K562 (cell line): ENCODE results near the gene GCSH. TPM values are rescaled to one million over a fixed set of nuclear protein-coding genes. Genes with fewer than 3 reads are reported as not detected.

Experiments used
- ATF7 ChIP-seq: fragments of 450-650 bp; IDR thresholded peaks from 2 replicates; pipeline ENCODE4 v1.7.1; 2014; ENCODE audit warnings: mild to moderate bottlenecking, moderate library complexity
- CBFB ChIP-seq: sonication (generic); formaldehyde crosslinking; IDR thresholded peaks from 2 replicates; pipeline ENCODE4 v1.4.0; 2020; ENCODE audit warnings: mild to moderate bottlenecking, missing genetic modification reagents
- FOS ChIP-seq: IDR thresholded peaks from 3 replicates; pipeline ENCODE4 v1.6.1; 2011; ENCODE audit not compliant: insufficient read length; ENCODE audit errors: extremely low read depth
- GTF3C2 ChIP-seq: IDR thresholded peaks from 3 replicates; pipeline ENCODE4 v1.6.1; 2011; ENCODE audit warnings: borderline replicate concordance, mild to moderate bottlenecking, moderate library complexity; ENCODE audit not compliant: insufficient read length; ENCODE audit errors: extremely low read depth
- HMBOX1 ChIP-seq: sonication (generic); IDR thresholded peaks from 2 replicates; pipeline ENCODE4 v1.6.1; 2016
- HNRNPK ChIP-seq: fragments of 200-400 bp; formaldehyde crosslinking; IDR thresholded peaks from one replicate; pipeline ENCODE4 v1.6.1; 2018; ENCODE audit warnings: mild to moderate bottlenecking, low read depth, low read length; ENCODE audit not compliant: poor library complexity, severe bottlenecking
- HNRNPLL ChIP-seq: fragments of 200-400 bp; formaldehyde crosslinking; IDR thresholded peaks from 2 replicates; pipeline ENCODE4 v1.6.1; 2017; ENCODE audit warnings: low read length, low read depth, mild to moderate bottlenecking; ENCODE audit not compliant: poor library complexity, severe bottlenecking
- MAX ChIP-seq: sonication (generic); formaldehyde crosslinking; IDR thresholded peaks from 2 replicates; pipeline ENCODE4 v1.9.0; 2022; ENCODE audit warnings: mild to moderate bottlenecking, missing genetic modification reagents
- MTA2 ChIP-seq: fragments of 450-650 bp; IDR thresholded peaks from 2 replicates; pipeline ENCODE4 v1.6.1; 2016; ENCODE audit warnings: low read depth
- OTX1 ChIP-seq: fragments of 450-650 bp; formaldehyde crosslinking; IDR thresholded peaks from 2 replicates; pipeline ENCODE4 v1.4.0; 2022; ENCODE audit warnings: mild to moderate bottlenecking
- TCF7L2 ChIP-seq: fragments of 150-350 bp; IDR thresholded peaks from 2 replicates; pipeline ENCODE4 v1.6.1; 2016; ENCODE audit warnings: low read depth, mild to moderate bottlenecking, low read length, moderate library complexity
- ZC3H11A ChIP-seq: IDR thresholded peaks from 2 replicates; pipeline ENCODE4 v1.6.1; 2012; ENCODE audit warnings: low read depth, low read length, improper control_type of control experiment
- ZNF134 ChIP-seq: fragments of 250-450 bp; sonication (Bioruptor Pico); conservative IDR thresholded peaks from 2 replicates; pipeline ENCODE4 v1.4.0; 2020
- ZNF143 ChIP-seq: sonication (generic); formaldehyde crosslinking; IDR thresholded peaks from 2 replicates; pipeline ENCODE4 v1.9.0; 2022; ENCODE audit warnings: mild to moderate bottlenecking, missing genetic modification reagents
- ZNF212 ChIP-seq: fragments of 450-650 bp; formaldehyde crosslinking; IDR thresholded peaks from 2 replicates; pipeline ENCODE4 v1.4.0; 2020; ENCODE audit warnings: mild to moderate bottlenecking
- ZNF253 ChIP-seq: fragments of 250-450 bp; sonication (Bioruptor Pico); conservative IDR thresholded peaks from 2 replicates; pipeline ENCODE4 v1.6.1; 2021; ENCODE audit warnings: mild to moderate bottlenecking
- ZNF644 ChIP-seq: fragments of 200-800 bp; sonication (Bioruptor generic); IDR thresholded peaks from 2 replicates; pipeline ENCODE4 v1.6.1; 2016; ENCODE audit warnings: low read depth, missing genetic modification characterization, missing compliant biosample characterization
- polyA plus RNA-seq, 8 experiments: library from polyadenylated mRNA; depleted of rRNA in 4 of 8; stranded (reverse) in 5 of 8; unstranded in 3 of 8; fragments of >200 nt; fragmentation: Nextera tagmentation in 2 of 8; fragmentation: Illumina TruSeq in 1 of 8; extraction: Ambion mirVana in 2 of 8; extraction: Trizol in 1 of 8; gene quantifications; 2 replicates each; pipeline versions ENCODE4 v1.2.1 to v1.2.3, GENCODE V29; 2011 to 2014; ENCODE audit warnings: inconsistent platforms in 1 of 8, missing spikeins in 1 of 8
- total RNA-seq, 7 experiments: library from RNA; depleted of rRNA in 6 of 7; stranded (reverse); fragments of >200 nt in 6 of 7; fragmentation: Illumina TruSeq in 2 of 7; extraction: Trizol in 2 of 7; gene quantifications; 2 replicates each; pipeline versions ENCODE4 v1.2.1 to v1.2.3, GENCODE V29; 2011 to 2021; ENCODE audit warnings: low replicate concordance in 1 of 7
- TF ChIP-seq, protein P1 (sequence below): sonication (generic); formaldehyde crosslinking; IDR thresholded peaks from 2 replicates; pipeline ENCODE4 v1.8.0; 2022; ENCODE audit warnings: missing genetic modification reagents, mild to moderate bottlenecking, borderline replicate concordance
- TF ChIP-seq, protein P2 (sequence below): fragments of 200-800 bp; sonication (Bioruptor generic); IDR thresholded peaks from 2 replicates; pipeline ENCODE4 v1.6.1; 2017; ENCODE audit warnings: missing genetic modification characterization, missing compliant biosample characterization

GCSH gene
- total and polyA plus RNA-seq, 9 of the 15 experiments (the other 6 are each of a cell fraction or from before 2014, with no cell fraction given): 35.0 to 121 (median 89.0) TPM

DNA sequence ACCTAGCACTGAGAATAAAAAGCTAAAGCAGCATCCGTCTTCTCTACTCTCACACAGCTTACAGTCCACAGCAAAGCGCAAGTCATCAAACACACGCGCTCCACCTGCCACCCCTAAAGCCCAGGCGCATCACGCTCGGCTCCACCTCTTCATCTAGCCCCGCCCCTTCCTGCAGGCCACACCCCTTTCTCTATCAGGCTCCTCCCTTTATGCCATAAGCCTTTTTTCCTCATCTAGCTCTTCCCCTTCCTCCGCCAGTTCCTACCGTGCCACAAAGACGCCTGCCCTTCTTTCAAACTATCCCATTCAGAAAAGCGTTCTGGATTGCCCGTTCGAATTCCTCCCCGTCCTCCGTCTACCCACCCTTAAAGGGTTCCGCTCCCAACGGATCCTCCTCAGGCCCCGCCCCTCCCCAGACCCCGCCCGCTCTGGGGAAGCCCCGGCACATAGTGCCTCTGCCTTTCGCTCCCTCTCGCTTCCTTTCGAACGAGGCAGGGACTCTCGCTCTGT is 19.6 kb downstream of the GCSH start (continued):
- TF ChIP-seq MAX (peak; percentile 56; the same call in 1 of the 2 replicates), ZNF644 (tag) (no peak; the same call in 1 of the 2 replicates), ZNF253 (no peak), ZC3H11A (no peak), GTF3C2 (no peak), ZNF134 (CRISPR knock-in tag) (no peak), MTA2 (no peak), CBFB (CRISPR knock-in tag) (no peak), HNRNPK (no peak), ZNF143 (CRISPR knock-in tag) (no peak), ZNF212 (CRISPR knock-in tag) (no peak), FOS (no peak), HNRNPLL (peak; percentile 79), HMBOX1 (no peak), ATF7 (no peak), OTX1 (CRISPR knock-in tag) (peak; percentile 75; the same call in 1 of the 2 replicates), TCF7L2 (no peak)
- TF ChIP-seq, protein P1, sequence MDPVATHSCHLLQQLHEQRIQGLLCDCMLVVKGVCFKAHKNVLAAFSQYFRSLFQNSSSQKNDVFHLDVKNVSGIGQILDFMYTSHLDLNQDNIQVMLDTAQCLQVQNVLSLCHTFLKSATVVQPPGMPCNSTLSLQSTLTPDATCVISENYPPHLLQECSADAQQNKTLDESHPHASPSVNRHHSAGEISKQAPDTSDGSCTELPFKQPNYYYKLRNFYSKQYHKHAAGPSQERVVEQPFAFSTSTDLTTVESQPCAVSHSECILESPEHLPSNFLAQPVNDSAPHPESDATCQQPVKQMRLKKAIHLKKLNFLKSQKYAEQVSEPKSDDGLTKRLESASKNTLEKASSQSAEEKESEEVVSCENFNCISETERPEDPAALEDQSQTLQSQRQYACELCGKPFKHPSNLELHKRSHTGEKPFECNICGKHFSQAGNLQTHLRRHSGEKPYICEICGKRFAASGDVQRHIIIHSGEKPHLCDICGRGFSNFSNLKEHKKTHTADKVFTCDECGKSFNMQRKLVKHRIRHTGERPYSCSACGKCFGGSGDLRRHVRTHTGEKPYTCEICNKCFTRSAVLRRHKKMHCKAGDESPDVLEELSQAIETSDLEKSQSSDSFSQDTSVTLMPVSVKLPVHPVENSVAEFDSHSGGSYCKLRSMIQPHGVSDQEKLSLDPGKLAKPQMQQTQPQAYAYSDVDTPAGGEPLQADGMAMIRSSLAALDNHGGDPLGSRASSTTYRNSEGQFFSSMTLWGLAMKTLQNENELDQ (CRISPR knock-in tag): no peak
- TF ChIP-seq, protein P2, sequence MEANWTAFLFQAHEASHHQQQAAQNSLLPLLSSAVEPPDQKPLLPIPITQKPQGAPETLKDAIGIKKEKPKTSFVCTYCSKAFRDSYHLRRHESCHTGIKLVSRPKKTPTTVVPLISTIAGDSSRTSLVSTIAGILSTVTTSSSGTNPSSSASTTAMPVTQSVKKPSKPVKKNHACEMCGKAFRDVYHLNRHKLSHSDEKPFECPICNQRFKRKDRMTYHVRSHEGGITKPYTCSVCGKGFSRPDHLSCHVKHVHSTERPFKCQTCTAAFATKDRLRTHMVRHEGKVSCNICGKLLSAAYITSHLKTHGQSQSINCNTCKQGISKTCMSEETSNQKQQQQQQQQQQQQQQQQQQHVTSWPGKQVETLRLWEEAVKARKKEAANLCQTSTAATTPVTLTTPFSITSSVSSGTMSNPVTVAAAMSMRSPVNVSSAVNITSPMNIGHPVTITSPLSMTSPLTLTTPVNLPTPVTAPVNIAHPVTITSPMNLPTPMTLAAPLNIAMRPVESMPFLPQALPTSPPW (CRISPR knock-in tag): peak; percentile 88
